GM10266 (cell line): ENCODE results near the gene FAM43B.

Experiments
- DNase-seq: peaks from one replicate; pipeline ENCODE4 v3.0.0; 2012; ENCODE audit errors: extremely low spot score
- CTCF ChIP-seq: IDR thresholded peaks from 2 replicates; pipeline ENCODE4 v1.5.1; 2012; ENCODE audit warnings: mild to moderate bottlenecking, low read depth; ENCODE audit not compliant: control insufficient read depth, insufficient read depth; ENCODE audit errors: missing control alignments

FAM43B gene

GRCh38 chr1:20573987-20574386, 21.6 kb downstream of the FAM43B start:
- no peak for TF ChIP-seq CTCF
- no peak for DNase-seq

GRCh38 chr1:20574686-20575540, 22.5 kb downstream of the FAM43B start:
- peak; percentile 82 for DNase-seq
- TF ChIP-seq CTCF, result peak; percentile 69

- DNase-seq, result no peak
- no peak for TF ChIP-seq CTCF
Observed at GRCh38 chr1:20575541-20576336, 23.4 kb downstream of the FAM43B start.

DNA sequence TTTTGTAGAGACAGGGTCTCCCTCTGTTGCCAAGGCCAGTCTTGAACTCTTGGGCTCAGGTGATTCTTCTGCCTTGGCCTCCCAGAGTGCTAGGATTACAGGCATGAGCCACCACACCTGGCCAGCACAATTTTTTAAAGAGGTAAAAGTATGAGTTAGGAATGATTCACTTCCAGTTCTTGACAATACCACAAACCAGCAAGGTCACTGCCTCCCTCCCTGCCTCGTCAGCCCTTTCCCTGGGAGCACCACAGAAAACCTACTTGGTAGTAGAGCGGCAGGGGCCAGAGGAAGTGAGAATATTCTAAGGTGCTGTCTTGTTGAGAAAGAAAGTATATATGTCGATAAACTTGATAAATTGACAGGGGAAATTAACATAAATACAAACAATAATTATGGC, 25.7 kb downstream of the FAM43B start:
- TF ChIP-seq CTCF, result no peak
- DNase-seq, result no peak

DNA sequence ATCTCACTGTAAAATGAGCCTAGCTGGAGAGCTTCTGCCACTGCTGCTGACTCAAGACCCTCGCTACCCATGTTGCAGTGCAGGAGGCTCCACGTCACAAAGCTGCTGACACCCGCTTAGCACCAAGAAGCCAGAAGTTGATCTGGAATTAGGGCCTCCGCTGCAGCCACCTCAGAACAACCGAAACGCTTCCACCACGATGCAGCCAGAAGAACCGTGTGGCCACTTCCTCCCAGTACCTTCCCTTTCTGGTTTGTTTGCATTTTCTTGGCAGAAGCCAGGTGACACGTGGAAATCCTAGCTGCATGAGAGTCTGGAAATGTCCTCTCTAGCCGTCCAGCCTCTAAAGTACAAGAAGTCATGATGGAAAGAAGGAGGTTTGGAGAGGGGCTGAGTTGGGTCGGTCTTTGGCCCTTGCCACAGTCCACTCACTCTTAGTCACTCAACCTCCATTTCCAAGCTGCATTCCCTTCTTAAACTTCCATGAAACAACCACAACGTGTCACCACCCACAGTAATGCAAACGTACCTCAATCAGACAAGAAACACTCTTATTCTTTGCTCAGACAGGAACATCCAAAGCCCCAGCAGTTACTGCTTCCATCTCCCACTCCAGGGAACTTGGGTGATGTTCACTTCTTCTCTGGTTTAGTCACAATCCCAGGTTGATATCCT, 26.5 kb downstream of the FAM43B start:
- no peak for TF ChIP-seq CTCF
- DNase-seq, result no peak

DNA sequence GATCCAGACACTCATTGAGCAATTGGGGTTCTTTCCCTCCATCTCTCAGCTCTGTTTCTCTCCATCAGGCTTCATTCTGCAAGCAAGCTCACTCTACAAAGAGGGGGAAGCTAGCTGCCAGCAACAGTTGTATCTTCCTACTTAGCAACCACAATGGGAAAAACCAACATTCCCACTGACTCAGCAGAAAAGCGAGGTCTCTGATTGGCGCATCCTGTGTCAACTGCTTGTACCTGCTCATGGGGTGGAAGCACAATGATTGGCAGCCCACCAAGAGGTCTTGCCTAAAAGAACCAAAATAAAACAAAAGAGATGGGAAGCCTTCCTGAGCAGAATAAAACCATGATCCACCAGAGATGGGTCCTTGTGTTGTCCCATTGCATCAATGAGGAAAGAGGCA, 32.5 kb downstream of the FAM43B start:
- DNase-seq, result no peak
- TF ChIP-seq CTCF, result no peak
